ENCODE results near the gene STMP1. TPM values are rescaled to one million over a fixed set of nuclear protein-coding genes. Genes with fewer than 3 reads are reported as not detected.

Gene STMP1
- total and polyA plus RNA-seq, 2 of the 8 experiments (the other 6 are each of a cell fraction or from before 2014, with no cell fraction given), result 22.7 to 36.7 TPM

DNA sequence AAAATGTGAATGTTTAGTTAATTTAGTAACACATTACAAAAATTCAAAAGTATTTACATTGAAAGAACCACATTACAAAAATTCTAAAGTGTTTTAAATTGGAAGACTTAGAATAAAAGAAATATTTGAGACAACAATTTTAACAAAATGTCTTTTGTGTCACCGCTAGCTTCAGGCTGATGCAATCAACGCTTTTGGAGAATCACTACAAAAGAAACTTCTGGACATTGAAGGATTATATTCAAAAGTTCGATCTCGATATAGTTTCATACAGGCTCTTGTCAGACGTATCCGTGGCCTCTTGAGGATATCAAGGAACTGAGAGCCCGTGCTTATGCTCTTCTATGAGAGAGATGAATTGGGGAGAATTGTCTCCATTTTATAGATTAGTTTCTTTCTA lies 14.1 kb upstream of the STMP1 start:
- no peak for TF ChIP-seq BCL11A (IDR thresholded peaks at IDR 0.05; ENCODE audit: low read depth in 2 of 2, low read length in 2 of 2)
- TF ChIP-seq RNF2 (IDR thresholded peaks at IDR 0.05; ENCODE audit: borderline replicate concordance, low read depth, low read length, missing control alignments, poor library complexity, severe bottlenecking), result no peak
- no peak for TF ChIP-seq NRF1 (IDR thresholded peaks at IDR 0.05; ENCODE audit: low read depth, low read length)
- no peak for TF ChIP-seq SP1 (IDR thresholded peaks at IDR 0.05; ENCODE audit: low read depth, low read length)
- TF ChIP-seq CREB1 (IDR thresholded peaks at IDR 0.05), result no peak
- TF ChIP-seq YY1 (IDR thresholded peaks at IDR 0.05; ENCODE audit: low read depth, low read length), result no peak
- no peak overlapping the region for H3K14ac ChIP-seq (ENCODE audit: insufficient read length)
- no peak overlapping the region for H3K23ac ChIP-seq (ENCODE audit: insufficient read length)
- no peak overlapping the region for H2BK20ac ChIP-seq (ENCODE audit: low read length)
- DNase-seq (ENCODE audit: low read depth in 1 of 2, low spot score in 2 of 2) (no peak), FAIRE-seq (no peak)
- H3K56ac ChIP-seq (replicated peaks; ENCODE audit: insufficient read length, low read depth, low read length), result no peak overlapping the region
- H4K5ac ChIP-seq (ENCODE audit: insufficient read length, low read depth, low read length), result no peak overlapping the region
- H2BK5ac ChIP-seq (ENCODE audit: low read depth, low read length), result no peak overlapping the region
- no peak overlapping the region for H2BK15ac ChIP-seq (ENCODE audit: low read length)
- H4K20me1 ChIP-seq (replicated peaks in 1 of 2; ENCODE audit: control insufficient read depth in 1 of 2, insufficient read depth in 2 of 2, low read length in 2 of 2), result peaks cover under 1 to 2% of the 10 kb centered on the region in 2 experiments
- H4K8ac ChIP-seq (ENCODE audit: extremely low read depth, insufficient read depth, low read length), result no peak overlapping the region
- no peak overlapping the region for H3K4me3 ChIP-seq (ENCODE audit: extremely low read depth in 1 of 4, insufficient read depth in 2 of 4, low read depth in 3 of 4, low read length in 4 of 4)
- H4K91ac ChIP-seq (replicated peaks; ENCODE audit: insufficient read length, low read length), result no peak overlapping the region
- H3K23me2 ChIP-seq (ENCODE audit: low read depth, low read length), result no peaks in the 10 kb centered on the region
- no peak overlapping the region for H2BK12ac ChIP-seq (ENCODE audit: low read depth, low read length)
- no peak overlapping the region for H3K4ac ChIP-seq (replicated peaks; ENCODE audit: insufficient read length, low read depth, low read length)
- CTCF ChIA-PET (ENCODE audit: partially characterized antibody), result interaction anchor here (1.2 to 1.4 kb wide), 2 partner anchors 25 to 129 kb away, joined by 3 to 4 read pairs; no protein-coding TSS in a partner anchor
- no peaks in the 10 kb centered on the region for H3K9me3 ChIP-seq (ENCODE audit: insufficient read depth in 2 of 2, low read depth in 1 of 2, low read length in 1 of 2)
- H3K27ac ChIP-seq (ENCODE audit: low read depth, low read length), result no peak overlapping the region
- H3K4me1 ChIP-seq (replicated peaks in 1 of 4; ENCODE audit: control insufficient read depth in 3 of 4, insufficient read depth in 4 of 4, low read length in 3 of 4), result peaks cover 0 to 2% (median 0%) of the 10 kb centered on the region in 4 experiments; a peak in 1 of 7 replicates
- no peak overlapping the region for H3K4me2 ChIP-seq (ENCODE audit: insufficient read depth in 1 of 2, low read depth in 2 of 2, low read length in 2 of 2)
- WGBS, 2 experiments (ENCODE audit: extremely low coverage in 1 of 2, insufficient coverage in 1 of 2, insufficient read length in 1 of 2, insufficient replicate concordance in 2 of 2, low coverage in 1 of 2, low lambda C conversion rate in 2 of 2, missing lambda C conversion rate in 1 of 2), result 97% methylated on average over 7 of the region's 7 CpGs; no CpG with 5 or more reads in 1 of the 2 experiments
- no peaks in the 10 kb centered on the region for H3K79me2 ChIP-seq (ENCODE audit: control insufficient read depth in 1 of 2, insufficient read depth in 2 of 2, low read length in 2 of 2)
- no peaks in the 10 kb centered on the region for H3K27me3 ChIP-seq (replicated peaks in 1 of 4; ENCODE audit: control insufficient read depth in 3 of 4, extremely low read depth in 1 of 4, insufficient read depth in 3 of 4, low read length in 3 of 4)
- peaks cover 16 to 60% (median 48%) of the 10 kb centered on the region in 4 experiments for H3K36me3 ChIP-seq (ENCODE audit: control insufficient read depth in 2 of 4, insufficient read depth in 4 of 4, low read length in 3 of 4)
- H3K9ac ChIP-seq (replicated peaks in 1 of 4; ENCODE audit: extremely low read depth in 1 of 4, low read depth in 3 of 4, low read length in 3 of 4), result no peak overlapping the region
- H2AFZ ChIP-seq (ENCODE audit: low read length), result no peak overlapping the region
- no peak overlapping the region for H2BK120ac ChIP-seq (replicated peaks; ENCODE audit: low read depth, low read length)
- POLR2A ChIA-PET (ENCODE audit: partially characterized antibody), result no interaction called here
- H3K18ac ChIP-seq (ENCODE audit: extremely low read depth, low read length), result no peak overlapping the region
- H2AK5ac ChIP-seq (ENCODE audit: low read depth, low read length), result no peak overlapping the region
- no peaks in the 10 kb centered on the region for H3K79me1 ChIP-seq (ENCODE audit: low read depth, low read length)

Data from H1 (cell line).